ENCODE measurements around the gene ARR3.
A peak's percentile ranks its signal among the peaks of the same experiment; 100 is the strongest.
"Not testable (repeated sequence)": the region's sequence is repeated elsewhere in the genome, so short reads cannot be mapped to it uniquely, and the experiment has no call there.

The ARR3 gene

GRCh38 chrX:70289793-70290770, 21.9 kb downstream of the ARR3 start, which contains the start of the genes KIF4A and PDZD11:
TSS of gene KIF4A (plus strand) at chrX:70290104. CDS start at chrX:70290459, 355 bp downstream.
TSS of gene PDZD11 (minus strand) at chrX:70289927. CDS start at chrX:70289341, 586 bp downstream.
- POLR2A ChIA-PET = interaction anchor here (1.0 kb wide), 1 partner anchor 12 kb away, joined by 3 read pairs; no protein-coding TSS in a partner anchor
- CTCF ChIA-PET = interaction anchor here (1.1 kb wide), 1 partner anchor 10 kb away, joined by 4 read pairs; no protein-coding TSS in a partner anchor

DNA sequence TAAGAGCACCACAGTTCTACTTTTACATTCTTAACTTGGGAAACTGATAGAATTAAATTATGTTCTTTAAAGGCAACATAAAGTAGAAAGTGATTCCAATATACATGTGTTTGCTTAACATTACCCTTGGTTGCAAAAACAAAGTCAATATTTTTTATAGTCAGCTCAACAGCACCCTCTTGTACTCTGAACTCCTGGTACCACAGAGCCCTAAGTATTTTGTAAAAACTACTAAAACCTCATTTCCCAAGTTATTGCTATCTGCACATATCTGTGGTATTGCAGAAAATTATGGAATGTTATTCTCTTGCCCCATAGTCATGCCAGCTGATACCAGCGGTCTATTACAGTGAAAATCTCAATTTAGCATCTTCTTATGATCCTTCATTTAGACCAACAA, 24.7 kb downstream of the ARR3 start:
- CTCF ChIA-PET = interaction anchor here (1.1 kb wide), 1 partner anchor 160 kb away, joined by 4 read pairs; the partner anchor contains the start of gene IGBP1
- H3K4me3 ChIP-seq (ENCODE audit: low read depth, low read length) = no peak overlapping the region
- no peak for DNase-seq (ENCODE audit: low read depth, low spot score)
- TF ChIP-seq, protein P1, sequence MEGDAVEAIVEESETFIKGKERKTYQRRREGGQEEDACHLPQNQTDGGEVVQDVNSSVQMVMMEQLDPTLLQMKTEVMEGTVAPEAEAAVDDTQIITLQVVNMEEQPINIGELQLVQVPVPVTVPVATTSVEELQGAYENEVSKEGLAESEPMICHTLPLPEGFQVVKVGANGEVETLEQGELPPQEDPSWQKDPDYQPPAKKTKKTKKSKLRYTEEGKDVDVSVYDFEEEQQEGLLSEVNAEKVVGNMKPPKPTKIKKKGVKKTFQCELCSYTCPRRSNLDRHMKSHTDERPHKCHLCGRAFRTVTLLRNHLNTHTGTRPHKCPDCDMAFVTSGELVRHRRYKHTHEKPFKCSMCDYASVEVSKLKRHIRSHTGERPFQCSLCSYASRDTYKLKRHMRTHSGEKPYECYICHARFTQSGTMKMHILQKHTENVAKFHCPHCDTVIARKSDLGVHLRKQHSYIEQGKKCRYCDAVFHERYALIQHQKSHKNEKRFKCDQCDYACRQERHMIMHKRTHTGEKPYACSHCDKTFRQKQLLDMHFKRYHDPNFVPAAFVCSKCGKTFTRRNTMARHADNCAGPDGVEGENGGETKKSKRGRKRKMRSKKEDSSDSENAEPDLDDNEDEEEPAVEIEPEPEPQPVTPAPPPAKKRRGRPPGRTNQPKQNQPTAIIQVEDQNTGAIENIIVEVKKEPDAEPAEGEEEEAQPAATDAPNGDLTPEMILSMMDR (IDR thresholded peaks at IDR 0.05; ENCODE audit: insufficient read depth, low read length, missing control alignments) = no peak
- POLR2A ChIA-PET = interaction anchor here (1.0 kb wide), 1 partner anchor 9 kb away, joined by 3 read pairs; no protein-coding TSS in a partner anchor

More at GRCh38 chrX:70289793-70290770, 21.9 kb downstream of the ARR3 start, which contains the start of the genes KIF4A and PDZD11:
- TF ChIP-seq, protein P1 (IDR thresholded peaks at IDR 0.05; ENCODE audit: insufficient read depth, low read length, missing control alignments) = no peak
- peak within 1 kb of the TSS; percentile 76 for H3K4me3 ChIP-seq (ENCODE audit: low read depth, low read length)
- DNase-seq (ENCODE audit: low read depth, low spot score) = no peak

DNA sequence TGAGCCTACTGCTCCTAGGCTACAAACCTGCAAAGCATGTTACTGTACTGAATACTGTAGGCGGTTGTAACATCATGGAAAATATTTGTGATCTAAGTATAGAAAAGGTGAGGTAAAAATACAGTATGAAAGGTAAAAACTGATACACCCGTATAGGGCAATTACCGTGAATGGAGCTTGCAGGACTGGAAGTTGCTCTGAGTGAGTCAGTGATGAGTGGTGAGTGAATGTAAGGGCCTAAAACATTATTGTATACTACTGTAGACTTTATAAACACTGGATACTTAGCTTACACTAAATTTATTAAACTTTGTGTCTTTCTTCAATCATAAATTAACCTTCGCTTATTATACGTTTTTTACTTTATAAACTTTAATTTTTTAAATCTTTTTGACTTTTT, 25.5 kb downstream of the ARR3 start:
- ChIA-PET POLR2A (interaction anchor here (1.0 kb wide), 1 partner anchor 9 kb away, joined by 3 read pairs; no protein-coding TSS in a partner anchor), CTCF (interaction anchor here (1.2 kb wide), 1 partner anchor 160 kb away, joined by 4 read pairs; the partner anchor contains the start of gene IGBP1)
- TF ChIP-seq, protein P1 (IDR thresholded peaks at IDR 0.05; ENCODE audit: insufficient read depth, low read length, missing control alignments) = no peak
- H3K4me3 ChIP-seq (ENCODE audit: low read depth, low read length) = no peak overlapping the region
- DNase-seq (ENCODE audit: low read depth, low spot score) = no peak

DNA sequence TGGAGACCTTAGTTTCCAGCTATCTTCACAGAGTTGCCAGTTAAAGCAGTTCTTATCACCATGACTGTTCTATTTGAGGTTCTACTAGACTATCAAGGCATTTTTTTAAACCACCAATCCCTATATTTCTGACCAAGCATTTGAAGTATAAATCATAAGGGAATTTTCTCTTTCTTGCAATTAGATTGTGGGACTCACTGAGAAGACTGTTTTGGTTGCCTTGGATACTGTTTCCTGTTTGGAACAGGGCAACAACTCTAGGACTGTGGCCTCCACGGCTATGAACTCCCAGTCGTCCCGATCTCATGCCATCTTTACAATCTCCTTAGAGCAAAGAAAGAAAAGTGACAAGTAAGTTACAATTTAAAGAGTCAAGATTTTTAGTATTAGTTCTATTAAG, 33.6 kb downstream of the ARR3 start:
- H3K4me3 ChIP-seq (ENCODE audit: low read depth, low read length) = no peak overlapping the region
- TF ChIP-seq, protein P1 (IDR thresholded peaks at IDR 0.05; ENCODE audit: insufficient read depth, low read length, missing control alignments) = no peak
- DNase-seq (ENCODE audit: low read depth, low spot score) = no peak
- POLR2A ChIA-PET = interaction anchor here (0.8 kb wide), 1 partner anchor 8 kb away, joined by 3 read pairs; no protein-coding TSS in a partner anchor
- CTCF ChIA-PET = no interaction called here

- TF ChIP-seq, protein P1 (IDR thresholded peaks at IDR 0.05; ENCODE audit: insufficient read depth, low read length, missing control alignments) = no peak
- POLR2A ChIA-PET = no interaction called here
- CTCF ChIA-PET = no interaction called here
- no peak overlapping the region for H3K4me3 ChIP-seq (ENCODE audit: low read depth, low read length)
- DNase-seq (ENCODE audit: low read depth, low spot score) = no peak
Observed at GRCh38 chrX:70313503-70313902, 45.4 kb downstream of the ARR3 start.

GRCh38 chrX:70322784-70323183, 54.6 kb downstream of the ARR3 start:
- TF ChIP-seq, protein P1 (IDR thresholded peaks at IDR 0.05; ENCODE audit: insufficient read depth, low read length, missing control alignments) = no peak
- POLR2A ChIA-PET = no interaction called here
- CTCF ChIA-PET = no interaction called here
- H3K4me3 ChIP-seq (ENCODE audit: low read depth, low read length) = no peak overlapping the region
- no peak for DNase-seq (ENCODE audit: low read depth, low spot score)

- H3K4me3 ChIP-seq (ENCODE audit: low read depth, low read length); CTCF ChIA-PET; DNase-seq (ENCODE audit: low read depth, low spot score); POLR2A ChIA-PET: not testable (repeated sequence)
Observed at GRCh38 chrX:70323628-70324027, 55.5 kb downstream of the ARR3 start.

Measured in AG04449 (cell line).